ENCODE results near the gene PSMA8. TPM values are rescaled to one million over a fixed set of nuclear protein-coding genes. Genes with fewer than 3 reads are reported as not detected.
A peak's percentile ranks its signal among the peaks of the same experiment; 100 is the strongest.

Gene PSMA8
- total RNA-seq, 1 donor from 2014 or later = not detected

GRCh38 chr18:26210147-26210546, 76.5 kb downstream of the PSMA8 start:
- TF ChIP-seq CTCF (IDR thresholded peaks at IDR 0.05; ENCODE audit: insufficient read depth, low read length, severe bottlenecking) = no peak
- no peaks in the 10 kb centered on the region for H3K36me3 ChIP-seq (ENCODE audit: control insufficient read depth, insufficient read depth, low read length)
- H3K27me3 ChIP-seq (ENCODE audit: control insufficient read depth, insufficient read depth, low read length) = no peaks in the 10 kb centered on the region
- H3K4me3 ChIP-seq (ENCODE audit: low read depth, low read length) = no peak overlapping the region
- no peak for FAIRE-seq
- DNase-seq (ENCODE audit: low read depth) = no peak

GRCh38 chr18:26215247-26215970, 81.7 kb downstream of the PSMA8 start:
- FAIRE-seq = no peak
- no peak overlapping the region for H3K4me3 ChIP-seq (ENCODE audit: low read depth, low read length)

GRCh38 chr18:26225022-26225693, 91.5 kb downstream of the PSMA8 start:
- Histone ChIP-seq H3K27me3 (ENCODE audit: control insufficient read depth, insufficient read depth, low read length) (no peaks in the 10 kb centered on the region), H3K4me3 (ENCODE audit: low read depth, low read length) (no peak overlapping the region), H3K36me3 (ENCODE audit: control insufficient read depth, insufficient read depth, low read length) (no peaks in the 10 kb centered on the region)
- FAIRE-seq (no peak), DNase-seq (ENCODE audit: low read depth) (peak; percentile 68)
- no peak for TF ChIP-seq CTCF (IDR thresholded peaks at IDR 0.05; ENCODE audit: insufficient read depth, low read length, severe bottlenecking)

More at GRCh38 chr18:26215247-26215970, 81.7 kb downstream of the PSMA8 start:
- DNase-seq (ENCODE audit: low read depth) = no peak
- no peak for TF ChIP-seq CTCF (IDR thresholded peaks at IDR 0.05; ENCODE audit: insufficient read depth, low read length, severe bottlenecking)
- no peaks in the 10 kb centered on the region for H3K36me3 ChIP-seq (ENCODE audit: control insufficient read depth, insufficient read depth, low read length)
- no peaks in the 10 kb centered on the region for H3K27me3 ChIP-seq (ENCODE audit: control insufficient read depth, insufficient read depth, low read length)

- FAIRE-seq (no peak), DNase-seq (ENCODE audit: low read depth) (no peak)
Observed at GRCh38 chr18:26225915-26226228, 92.2 kb downstream of the PSMA8 start.

GRCh38 chr18:26226229-26227050, 92.8 kb downstream of the PSMA8 start, which contains the start of gene TAF4B:
Gene TAF4B, plus strand, starts transcription at chr18:26226445. Its CDS starts 489 bp downstream, at chr18:26226934.
- TF ChIP-seq CTCF (IDR thresholded peaks at IDR 0.05; ENCODE audit: insufficient read depth, low read length, severe bottlenecking) = no peak
- no peak for FAIRE-seq
- no peaks in the 10 kb centered on the region for H3K27me3 ChIP-seq (ENCODE audit: control insufficient read depth, insufficient read depth, low read length)
- H3K4me3 ChIP-seq (ENCODE audit: low read depth, low read length) = peak within 1 kb of the TSS; percentile 96
- no peaks in the 10 kb centered on the region for H3K36me3 ChIP-seq (ENCODE audit: control insufficient read depth, insufficient read depth, low read length)
- peak; percentile 76 for DNase-seq (ENCODE audit: low read depth)

More at GRCh38 chr18:26225915-26226228, 92.2 kb downstream of the PSMA8 start:
- no peaks in the 10 kb centered on the region for H3K27me3 ChIP-seq (ENCODE audit: control insufficient read depth, insufficient read depth, low read length)
- H3K4me3 ChIP-seq (ENCODE audit: low read depth, low read length) = peak overlapping the region; percentile 96
- no peak for TF ChIP-seq CTCF (IDR thresholded peaks at IDR 0.05; ENCODE audit: insufficient read depth, low read length, severe bottlenecking)
- no peaks in the 10 kb centered on the region for H3K36me3 ChIP-seq (ENCODE audit: control insufficient read depth, insufficient read depth, low read length)

Measured in bronchial epithelial cell (primary cell).